DOHH2 (cell line): ENCODE data around the gene CATSPERB.

Experiments
- H3F3A ChIP-seq: fragments of 200-600 bp; sonication (generic), shearing (Covaris generic); 2 replicates; pipeline ENCODE4 v1.6.0; 2016; ENCODE audit warnings: antibody characterized with exemption, mild to moderate bottlenecking; ENCODE audit not compliant: control insufficient read depth, insufficient read depth
- H3K27ac ChIP-seq: fragments of 200-600 bp; sonication (generic); 2 replicates; pipeline ENCODE4 v1.5.1; 2014; ENCODE audit warnings: low read depth, mild to moderate bottlenecking, low read length, moderate library complexity
- H3K27me3 ChIP-seq: fragments of 200-600 bp; sonication (generic); 2 replicates; pipeline ENCODE4 v1.6.1; 2014; ENCODE audit warnings: mild to moderate bottlenecking, low read length, mixed read lengths; ENCODE audit not compliant: control insufficient read depth
- H3K36me3 ChIP-seq: fragments of 200-600 bp; sonication (generic); 2 replicates; pipeline ENCODE4 v1.6.1; 2014; ENCODE audit warnings: mild to moderate bottlenecking, low read length, moderate library complexity, mixed read lengths; ENCODE audit not compliant: control insufficient read depth
- H3K4me1 ChIP-seq: fragments of 200-600 bp; sonication (generic); 2 replicates; pipeline ENCODE4 v1.6.1; 2014; ENCODE audit warnings: mild to moderate bottlenecking, low read length, mixed read lengths; ENCODE audit not compliant: control insufficient read depth
- H3K4me2 ChIP-seq: fragments of 200-600 bp; sonication (generic); 2 replicates; pipeline ENCODE4 v1.6.0; 2014; ENCODE audit warnings: mild to moderate bottlenecking, low read length, moderate library complexity
- H3K4me3 ChIP-seq: fragments of 200-600 bp; sonication (generic); 2 replicates; pipeline ENCODE4 v1.5.1; 2014; ENCODE audit warnings: mild to moderate bottlenecking, low read length, mixed read lengths
- H3K79me2 ChIP-seq: fragments of 200-600 bp; sonication (generic); 2 replicates; pipeline ENCODE4 v1.6.1; 2014; ENCODE audit warnings: mild to moderate bottlenecking, low read length, mixed read lengths; ENCODE audit not compliant: control insufficient read depth
- H3K9me2 ChIP-seq: fragments of 200-600 bp; sonication (generic); replicated peaks from 2 replicates; pipeline ENCODE4 v1.6.1; 2014; ENCODE audit warnings: mild to moderate bottlenecking, low read length, mixed read lengths; ENCODE audit not compliant: control insufficient read depth
- H3K9me3 ChIP-seq: fragments of 200-600 bp; sonication (generic); 2 replicates; pipeline ENCODE4 v1.6.1; 2014; ENCODE audit warnings: antibody characterized with exemption, low read length, mixed read lengths; ENCODE audit not compliant: control insufficient read depth, insufficient read depth
- H4K20me1 ChIP-seq: fragments of 200-600 bp; sonication (generic); 2 replicates; pipeline ENCODE4 v1.6.0; 2014; ENCODE audit warnings: low read depth, mild to moderate bottlenecking, antibody characterized with exemption, low read length, moderate library complexity; ENCODE audit not compliant: control insufficient read depth, insufficient read depth
- EZH2phosphoT487 ChIP-seq: fragments of 200-600 bp; sonication (generic); IDR thresholded peaks from 2 replicates; pipeline ENCODE4 v1.6.1; 2017; ENCODE audit warnings: borderline replicate concordance, mild to moderate bottlenecking, antibody characterized with exemption, low read length, moderate library complexity, mixed read lengths
- TF ChIP-seq, protein P1 (sequence below): fragments of 200-600 bp; sonication (generic); IDR thresholded peaks from one replicate; pipeline ENCODE4 v1.5.1; 2014; ENCODE audit warnings: antibody characterized with exemption, mild to moderate bottlenecking, low read depth, low read length; ENCODE audit not compliant: poor library complexity, severe bottlenecking

The CATSPERB gene

DNA sequence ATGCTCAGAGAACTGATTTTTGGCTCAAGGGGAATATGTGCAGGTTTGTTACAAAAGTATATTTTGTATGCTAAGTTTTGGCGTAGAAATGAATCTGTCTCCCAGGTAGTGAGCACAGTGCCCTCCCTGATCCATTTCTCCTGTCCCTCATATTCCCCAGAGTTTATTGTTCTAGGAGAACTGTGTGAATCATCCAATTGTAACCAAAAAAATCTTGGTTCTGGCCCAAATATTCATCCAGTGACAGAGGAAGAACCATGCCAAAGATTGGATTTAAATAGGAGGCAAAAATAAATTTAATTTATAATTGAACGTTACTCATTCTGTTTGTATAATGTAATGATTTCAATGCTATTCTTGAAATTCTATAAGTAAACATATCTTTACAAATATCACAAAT, 4.8 kb downstream of the CATSPERB start:
- no peaks in the 10 kb centered on the region for H3K9me2 ChIP-seq
- no peaks in the 10 kb centered on the region for H3F3A ChIP-seq
- no peaks in the 10 kb centered on the region for H3K36me3 ChIP-seq
- H4K20me1 ChIP-seq, result no peaks in the 10 kb centered on the region
- H3K79me2 ChIP-seq, result no peaks in the 10 kb centered on the region
- H3K27me3 ChIP-seq, result no peaks in the 10 kb centered on the region
- H3K9me3 ChIP-seq, result no peaks in the 10 kb centered on the region
- H3K4me1 ChIP-seq, result no peaks in the 10 kb centered on the region
- no peak overlapping the region for H3K4me2 ChIP-seq
- H3K27ac ChIP-seq, result no peak overlapping the region
- no peak overlapping the region for H3K4me3 ChIP-seq
- TF ChIP-seq EZH2phosphoT487, result no peak
- TF ChIP-seq, protein P1, sequence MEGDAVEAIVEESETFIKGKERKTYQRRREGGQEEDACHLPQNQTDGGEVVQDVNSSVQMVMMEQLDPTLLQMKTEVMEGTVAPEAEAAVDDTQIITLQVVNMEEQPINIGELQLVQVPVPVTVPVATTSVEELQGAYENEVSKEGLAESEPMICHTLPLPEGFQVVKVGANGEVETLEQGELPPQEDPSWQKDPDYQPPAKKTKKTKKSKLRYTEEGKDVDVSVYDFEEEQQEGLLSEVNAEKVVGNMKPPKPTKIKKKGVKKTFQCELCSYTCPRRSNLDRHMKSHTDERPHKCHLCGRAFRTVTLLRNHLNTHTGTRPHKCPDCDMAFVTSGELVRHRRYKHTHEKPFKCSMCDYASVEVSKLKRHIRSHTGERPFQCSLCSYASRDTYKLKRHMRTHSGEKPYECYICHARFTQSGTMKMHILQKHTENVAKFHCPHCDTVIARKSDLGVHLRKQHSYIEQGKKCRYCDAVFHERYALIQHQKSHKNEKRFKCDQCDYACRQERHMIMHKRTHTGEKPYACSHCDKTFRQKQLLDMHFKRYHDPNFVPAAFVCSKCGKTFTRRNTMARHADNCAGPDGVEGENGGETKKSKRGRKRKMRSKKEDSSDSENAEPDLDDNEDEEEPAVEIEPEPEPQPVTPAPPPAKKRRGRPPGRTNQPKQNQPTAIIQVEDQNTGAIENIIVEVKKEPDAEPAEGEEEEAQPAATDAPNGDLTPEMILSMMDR, result no peak

DNA sequence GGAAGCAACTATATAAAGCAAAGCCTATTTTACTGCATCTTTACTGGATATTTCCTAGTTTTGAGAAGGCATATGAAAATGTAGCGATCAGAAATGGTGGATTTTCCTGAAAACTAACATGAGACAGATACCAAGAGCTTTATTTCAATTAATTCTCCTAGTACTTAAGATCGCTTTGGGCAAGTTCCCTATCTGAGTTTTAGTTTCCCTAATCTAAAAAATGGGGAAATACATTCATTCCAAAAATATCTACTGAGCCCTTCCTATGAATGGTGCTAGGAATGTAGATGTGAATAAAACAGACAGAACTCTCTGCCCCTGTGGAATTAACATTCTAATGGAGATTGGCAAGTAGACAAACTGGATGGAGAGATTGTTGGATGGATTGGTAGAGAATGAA, 8.4 kb downstream of the CATSPERB start:
- Histone ChIP-seq H3K27ac (no peak overlapping the region), H3K79me2 (no peaks in the 10 kb centered on the region), H3K36me3 (no peaks in the 10 kb centered on the region), H3K27me3 (peaks cover 7% of the 10 kb centered on the region; the same call in 1 of the 2 replicates), H3F3A (no peaks in the 10 kb centered on the region), H3K9me2 (no peaks in the 10 kb centered on the region), H3K4me2 (no peak overlapping the region), H3K4me3 (no peak overlapping the region), H3K9me3 (no peaks in the 10 kb centered on the region), H4K20me1 (no peaks in the 10 kb centered on the region), H3K4me1 (no peaks in the 10 kb centered on the region)
- TF ChIP-seq, protein P1, result no peak
- TF ChIP-seq EZH2phosphoT487, result no peak

DNA sequence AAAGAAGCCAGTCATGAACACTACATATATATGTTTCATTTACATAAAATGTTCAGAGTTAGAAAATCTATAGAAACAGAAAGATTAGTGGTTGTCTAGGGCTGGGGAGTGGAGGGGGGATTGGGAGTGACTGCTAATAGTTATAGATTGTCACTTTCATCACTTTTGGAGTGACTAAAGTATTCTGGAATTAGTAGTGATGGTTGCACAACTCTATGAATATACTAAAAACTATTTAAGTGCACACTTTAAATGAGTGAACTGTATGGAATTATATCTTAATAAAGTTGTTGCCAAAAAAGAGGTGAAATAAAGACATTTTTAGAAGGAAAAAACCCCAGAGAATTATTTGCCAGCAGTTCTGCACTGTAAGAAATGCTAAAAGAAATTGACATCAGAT, 9.5 kb downstream of the CATSPERB start:
- H3K27ac ChIP-seq, result no peak overlapping the region
- H3K27me3 ChIP-seq, result peaks cover 7% of the 10 kb centered on the region; the same call in 1 of the 2 replicates
- H3K79me2 ChIP-seq, result no peaks in the 10 kb centered on the region
- no peaks in the 10 kb centered on the region for H3K36me3 ChIP-seq
- H3F3A ChIP-seq, result no peaks in the 10 kb centered on the region
- H3K4me1 ChIP-seq, result no peaks in the 10 kb centered on the region
- no peaks in the 10 kb centered on the region for H3K9me2 ChIP-seq
- H3K4me3 ChIP-seq, result no peak overlapping the region
- H4K20me1 ChIP-seq, result no peaks in the 10 kb centered on the region
- no peak overlapping the region for H3K4me2 ChIP-seq
- H3K9me3 ChIP-seq, result no peaks in the 10 kb centered on the region
- TF ChIP-seq, protein P1, result no peak
- no peak for TF ChIP-seq EZH2phosphoT487
